SK-N-SH (cell line): Measurements from ENCODE around the gene SEMA3G. TPM values are rescaled to one million over a fixed set of nuclear protein-coding genes. Genes with fewer than 3 reads are reported as not detected.

Experiments
- CTCF ChIA-PET: fragments of 300-600, 350-600 bp; formaldehyde crosslinking; extraction: SDS; loops from one replicate; lab custom pipeline; 2021; lab: Yijun Ruan, JAX
- POLR2A ChIA-PET: fragments of 350-600 bp; sonication (Branson Sonifier 250); formaldehyde crosslinking; extraction: SDS; loops from one replicate; lab custom pipeline; 2020; ENCODE audit warnings: antibody characterized with exemption, inconsistent platforms; lab: Yijun Ruan, JAX
- DNase-seq: peaks from one replicate; pipeline ENCODE4 v3.0.0; 2012
- H2AFZ ChIP-seq: fragments of 200-600 bp; sonication (generic); 2 replicates; pipeline ENCODE4 v1.8.1; 2016; ENCODE audit warnings: antibody characterized with exemption, mild to moderate bottlenecking, low read depth
- H3F3A ChIP-seq: fragments of 200-600 bp; sonication (generic); replicated peaks from 2 replicates; pipeline ENCODE3; 2016; ENCODE audit warnings: antibody characterized with exemption, mild to moderate bottlenecking; ENCODE audit not compliant: insufficient read depth
- H3K27ac ChIP-seq, 2 experiments: fragments of 200-500 bp in 1 of 2; fragments of 200-600 bp in 1 of 2; sonication (Bioruptor generic) in 1 of 2; sonication (generic), shearing (Covaris generic) in 1 of 2; 2 replicates each; pipeline versions ENCODE4 v1.5.1 to v1.6.1; 2014 to 2016; ENCODE audit warnings: low read depth in 2 of 2, inconsistent platforms in 1 of 2, low read length in 1 of 2, mild to moderate bottlenecking in 1 of 2, mixed read lengths in 1 of 2
- H3K27me3 ChIP-seq: fragments of 200-600 bp; sonication (generic), shearing (Covaris generic); 2 replicates; pipeline ENCODE4 v1.6.1; 2016; ENCODE audit warnings: mixed run types; ENCODE audit not compliant: insufficient read depth
- H3K36me3 ChIP-seq, 2 experiments: fragments of 200-500 bp in 1 of 2; fragments of 200-600 bp in 1 of 2; sonication (Bioruptor generic) in 1 of 2; sonication (generic) in 1 of 2; replicated peaks in 1 of 2; 2 replicates each; pipeline versions ENCODE3 to v1.5.1; 2014 to 2016; ENCODE audit warnings: low read length in 1 of 2, mild to moderate bottlenecking in 1 of 2; ENCODE audit not compliant: insufficient read depth in 2 of 2, control insufficient read depth in 1 of 2
- H3K4me1 ChIP-seq, 2 experiments: fragments of 200-500 bp in 1 of 2; fragments of 200-600 bp in 1 of 2; sonication (Bioruptor generic) in 1 of 2; sonication (generic), shearing (Covaris generic) in 1 of 2; 2 replicates each; pipeline versions ENCODE4 v1.5.1 to v1.6.1; 2014 to 2016; ENCODE audit warnings: low read depth in 1 of 2, low read length in 1 of 2, mixed run types in 1 of 2; ENCODE audit not compliant: insufficient read depth in 2 of 2, control insufficient read depth in 1 of 2
- H3K4me2 ChIP-seq: fragments of 200-600 bp; sonication (generic), shearing (Covaris generic); 2 replicates; pipeline ENCODE4 v1.6.1; 2017; ENCODE audit warnings: mixed run types
- H3K4me3 ChIP-seq, 2 experiments: fragments of 200-500 bp in 1 of 2; fragments of 200-600 bp in 1 of 2; sonication (Bioruptor generic) in 1 of 2; sonication (generic), shearing (Covaris generic) in 1 of 2; 2 replicates each; pipeline versions ENCODE4 v1.5.1 to v1.8.1; 2014 to 2016; ENCODE audit warnings: low read depth in 2 of 2, inconsistent platforms in 1 of 2, low read length in 1 of 2, mild to moderate bottlenecking in 1 of 2, mixed read lengths in 1 of 2, moderate library complexity in 1 of 2
- H3K79me2 ChIP-seq: fragments of 200-600 bp; sonication (generic); 2 replicates; pipeline ENCODE4 v1.8.1; 2017; ENCODE audit warnings: mild to moderate bottlenecking; ENCODE audit not compliant: insufficient read depth
- H3K9ac ChIP-seq: fragments of 200-600 bp; sonication (generic); 2 replicates; pipeline ENCODE4 v1.6.1; 2017; ENCODE audit warnings: mixed run types
- H3K9me2 ChIP-seq: fragments of 200-600 bp; sonication (generic); 2 replicates; pipeline ENCODE4 v1.6.1; 2017; ENCODE audit warnings: mixed run types
- H3K9me3 ChIP-seq: fragments of 200-600 bp; sonication (generic); 2 replicates; pipeline ENCODE4 v1.6.1; 2017; ENCODE audit warnings: mixed run types, mild to moderate bottlenecking, moderate library complexity
- H4K20me1 ChIP-seq: fragments of 200-600 bp; sonication (generic); 2 replicates; pipeline ENCODE4 v1.6.1; 2017; ENCODE audit warnings: mild to moderate bottlenecking, mixed run types; ENCODE audit not compliant: insufficient read depth
- EP300 ChIP-seq, 2 experiments: IDR thresholded peaks; 2 replicates each; pipeline versions ENCODE4 v1.4.0 to v1.6.1; 2012; ENCODE audit warnings: borderline replicate concordance in 1 of 2, low read depth in 1 of 2, low read length in 1 of 2
- FOSL2 ChIP-seq: IDR thresholded peaks from 2 replicates; pipeline ENCODE4 v1.4.0; 2012; ENCODE audit warnings: low read depth, mild to moderate bottlenecking, moderate library complexity, borderline replicate concordance
- FOXM1 ChIP-seq: IDR thresholded peaks from 2 replicates; pipeline ENCODE4 v1.4.0; 2012; ENCODE audit warnings: low read depth, mild to moderate bottlenecking
- GATA2 ChIP-seq: sonication (generic); formaldehyde crosslinking; IDR thresholded peaks from 2 replicates; pipeline ENCODE4 v1.5.0; 2020; ENCODE audit warnings: mild to moderate bottlenecking, missing genetic modification reagents
- JUND ChIP-seq: IDR thresholded peaks from 2 replicates; pipeline ENCODE4 v1.4.0; 2012
- MEF2A ChIP-seq: IDR thresholded peaks from 2 replicates; pipeline ENCODE4 v1.4.0; 2012; ENCODE audit warnings: low read depth, borderline replicate concordance
- MXI1 ChIP-seq: IDR thresholded peaks from 2 replicates; pipeline ENCODE4 v1.6.1; 2012; ENCODE audit warnings: mild to moderate bottlenecking, low read depth, low read length, improper control_type of control experiment
- NFIC ChIP-seq: IDR thresholded peaks from 2 replicates; pipeline ENCODE4 v1.4.0; 2012; ENCODE audit warnings: borderline replicate concordance
- NRF1 ChIP-seq: IDR thresholded peaks from 2 replicates; pipeline ENCODE4 v1.6.1; 2012; ENCODE audit warnings: low read depth, mild to moderate bottlenecking, low read length
- RAD21 ChIP-seq: IDR thresholded peaks from 2 replicates; pipeline ENCODE4 v1.6.1; 2012; ENCODE audit warnings: mild to moderate bottlenecking, low read length
- RCOR1 ChIP-seq: fragments of 150-350 bp; IDR thresholded peaks from 2 replicates; pipeline ENCODE4 v1.6.1; 2017; ENCODE audit warnings: antibody characterized with exemption, low read length
- RFX5 ChIP-seq: IDR thresholded peaks from 2 replicates; pipeline ENCODE4 v1.6.1; 2012; ENCODE audit warnings: mild to moderate bottlenecking, improper control_type of control experiment, low read length
- RXRA ChIP-seq: IDR thresholded peaks from 2 replicates; pipeline ENCODE4 v1.4.0; 2012; ENCODE audit warnings: low read depth, mild to moderate bottlenecking, borderline replicate concordance
- SMC3 ChIP-seq: IDR thresholded peaks from 2 replicates; pipeline ENCODE4 v1.6.1; 2012; ENCODE audit warnings: low read depth, low read length, improper control_type of control experiment
- TCF12 ChIP-seq: IDR thresholded peaks from 2 replicates; pipeline ENCODE4 v1.4.0; 2012
- TEAD4 ChIP-seq: IDR thresholded peaks from 2 replicates; pipeline ENCODE4 v1.4.0; 2012; ENCODE audit warnings: mild to moderate bottlenecking, borderline replicate concordance; ENCODE audit not compliant: insufficient read depth
- YY1 ChIP-seq: IDR thresholded peaks from 2 replicates; pipeline ENCODE4 v1.4.0; 2012; ENCODE audit warnings: low read depth, mild to moderate bottlenecking
- WGBS: methylation state at CpG from one replicate; pipeline ENCODE4 v1.1.6; 2017; ENCODE audit warnings: low lambda C conversion rate; 5-methylcytosine and 5-hydroxymethylcytosine counted together
- polyA plus RNA-seq, 3 experiments: library from polyadenylated mRNA; depleted of rRNA; stranded (reverse); fragments of >200 nt; gene quantifications; 2 replicates each; pipeline ENCODE4 v1.2.3, GENCODE V29; 2012
- TF ChIP-seq, protein P1 (sequence below): IDR thresholded peaks from 2 replicates; pipeline ENCODE4 v1.4.0; 2012; ENCODE audit warnings: low read depth
- TF ChIP-seq, protein P2 (sequence below): fragments of 150-350 bp; IDR thresholded peaks from 2 replicates; pipeline ENCODE4 v1.6.1; 2016; ENCODE audit warnings: mild to moderate bottlenecking, low read depth, low read length

The SEMA3G gene
- polyA plus RNA-seq, 1 of the 3 experiments (the other 2 are of a cell fraction): 0.13 TPM

DNA sequence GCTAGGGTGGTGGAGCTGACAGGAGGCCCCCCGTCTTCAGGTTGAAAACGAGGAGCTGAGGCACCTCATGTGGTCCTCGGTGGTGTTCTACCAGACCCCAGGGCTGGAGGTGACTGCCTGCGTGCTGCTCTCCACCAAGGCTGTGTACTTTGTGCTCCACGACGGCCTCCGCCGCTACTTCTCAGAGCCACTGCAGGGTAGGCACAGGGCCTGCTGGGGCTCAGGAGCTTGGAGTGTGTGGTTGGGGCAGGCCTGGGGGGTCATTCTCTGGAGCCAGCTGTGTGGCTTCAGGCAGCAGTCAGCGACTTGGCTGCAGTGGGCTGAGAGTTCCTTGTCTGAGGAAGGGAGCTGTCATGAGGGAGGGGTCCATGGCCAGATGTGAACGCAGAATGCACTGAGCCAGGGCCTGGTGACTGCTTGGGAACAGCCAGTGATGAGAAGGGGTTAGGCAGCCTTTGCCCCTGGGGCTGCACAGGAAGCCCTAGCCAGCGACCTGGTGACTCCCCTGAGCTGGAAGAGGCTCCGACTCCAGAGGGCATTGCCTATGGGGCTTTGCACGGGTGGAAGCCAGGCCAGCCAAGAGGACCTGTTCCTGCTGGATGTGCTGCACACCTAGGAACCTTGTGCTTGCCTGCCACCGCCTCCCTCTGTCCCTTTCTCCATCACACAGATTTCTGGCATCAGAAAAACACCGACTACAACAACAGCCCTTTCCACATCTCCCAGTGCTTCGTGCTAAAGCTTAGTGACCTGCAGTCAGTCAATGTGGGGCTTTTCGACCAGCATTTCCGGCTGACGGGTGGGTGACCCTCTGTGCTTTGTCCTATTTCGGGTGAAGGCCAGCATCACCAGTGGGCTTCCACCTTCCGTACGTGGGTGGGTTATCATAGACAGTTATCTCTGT, 45.4 kb upstream of the SEMA3G start:
- POLR2A ChIA-PET: interaction anchor here (1.6 to 2.3 kb wide), 2 partner anchors 8 to 10 kb away, joined by 5 to 8 read pairs; no protein-coding TSS in a partner anchor

DNA sequence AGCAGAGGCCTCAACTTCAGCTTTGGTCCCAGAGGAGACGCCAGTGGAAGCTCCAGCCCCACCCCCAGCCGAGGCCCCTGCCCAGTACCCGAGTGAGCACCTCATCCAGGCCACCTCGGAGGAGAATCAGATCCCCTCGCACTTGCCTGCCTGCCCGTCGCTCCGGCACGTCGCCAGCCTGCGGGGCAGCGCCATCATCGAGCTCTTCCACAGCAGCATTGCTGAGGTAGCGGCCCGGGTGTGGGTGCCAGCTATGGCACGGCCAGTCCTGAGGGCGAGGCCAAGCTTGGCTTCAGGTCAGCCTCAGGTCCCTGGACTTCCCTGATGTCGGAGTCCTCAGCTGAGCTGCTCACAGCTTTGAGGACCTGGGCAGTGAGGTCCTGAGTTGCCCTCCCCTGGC, 44.5 kb upstream of the SEMA3G start:
- H3K27ac ChIP-seq: no peak overlapping the region
- no peak for DNase-seq
- peaks cover 14 to 61% of the 10 kb centered on the region in 2 experiments for H3K36me3 ChIP-seq
- H3K9ac ChIP-seq: no peak overlapping the region
- H3K4me2 ChIP-seq: no peak overlapping the region
- H3K9me2 ChIP-seq: no peaks in the 10 kb centered on the region
- POLR2A ChIA-PET: interaction anchor here (1.0 to 2.3 kb wide), 3 partner anchors 9 to 37 kb away, joined by 5 to 8 read pairs (median 5); no protein-coding TSS in a partner anchor
- H3K27me3 ChIP-seq: no peaks in the 10 kb centered on the region
- H3K79me2 ChIP-seq: no peaks in the 10 kb centered on the region
- H3K9me3 ChIP-seq: no peaks in the 10 kb centered on the region
- CTCF ChIA-PET: interaction anchor here (1.1 to 4.6 kb wide), 2 partner anchors 18 to 42 kb away, joined by 3 to 24 read pairs; no protein-coding TSS in a partner anchor
- no peaks in the 10 kb centered on the region for H4K20me1 ChIP-seq
- no peak for TF ChIP-seq FOXM1
- no peak overlapping the region for H3K4me3 ChIP-seq
- peaks cover 3 to 9% of the 10 kb centered on the region in 2 experiments; a peak in 2 of 4 replicates for H3K4me1 ChIP-seq
- no peaks in the 10 kb centered on the region for H3F3A ChIP-seq
- WGBS: no CpG with 5 or more reads among the region's 18 CpGs
- H2AFZ ChIP-seq: no peak overlapping the region

More for the DNA sequence above, 45.4 kb upstream of the SEMA3G start:
- no peak for DNase-seq
- Histone ChIP-seq H4K20me1 (no peaks in the 10 kb centered on the region), H3K4me2 (no peak overlapping the region), H3K4me3 (no peak overlapping the region), H3K9me2 (no peaks in the 10 kb centered on the region), H3K27ac (peak overlapping the region in 1 of 2 experiments; percentile 55; a peak in 3 of 4 replicates), H2AFZ (no peak overlapping the region), H3K9ac (no peak overlapping the region), H3K27me3 (no peaks in the 10 kb centered on the region), H3F3A (no peaks in the 10 kb centered on the region), H3K79me2 (no peaks in the 10 kb centered on the region), H3K36me3 (peaks cover 10 to 57% of the 10 kb centered on the region in 2 experiments), H3K4me1 (peaks cover 3% of the 10 kb centered on the region in 2 experiments; a peak in 2 of 4 replicates), H3K9me3 (no peaks in the 10 kb centered on the region)
- CTCF ChIA-PET: interaction anchor here (0.8 to 4.6 kb wide), 6 partner anchors 8 to 45 kb away, joined by 3 to 24 read pairs (median 3); no protein-coding TSS in a partner anchor
- TF ChIP-seq, protein P1, sequence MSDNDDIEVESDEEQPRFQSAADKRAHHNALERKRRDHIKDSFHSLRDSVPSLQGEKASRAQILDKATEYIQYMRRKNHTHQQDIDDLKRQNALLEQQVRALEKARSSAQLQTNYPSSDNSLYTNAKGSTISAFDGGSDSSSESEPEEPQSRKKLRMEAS: no peak
- no peak for TF ChIP-seq RAD21
- TF ChIP-seq FOSL2: no peak
- TF ChIP-seq JUND: no peak
- TF ChIP-seq EP300 (IDR thresholded peaks at IDR 0.05; ENCODE audit: borderline replicate concordance in 1 of 2, low read depth in 1 of 2, low read length in 1 of 2): no peak
- no peak for TF ChIP-seq MEF2A
- TF ChIP-seq GATA2 (CRISPR knock-in tag): no peak
- 96% methylated on average over 13 of the region's 22 CpGs for WGBS

DNA sequence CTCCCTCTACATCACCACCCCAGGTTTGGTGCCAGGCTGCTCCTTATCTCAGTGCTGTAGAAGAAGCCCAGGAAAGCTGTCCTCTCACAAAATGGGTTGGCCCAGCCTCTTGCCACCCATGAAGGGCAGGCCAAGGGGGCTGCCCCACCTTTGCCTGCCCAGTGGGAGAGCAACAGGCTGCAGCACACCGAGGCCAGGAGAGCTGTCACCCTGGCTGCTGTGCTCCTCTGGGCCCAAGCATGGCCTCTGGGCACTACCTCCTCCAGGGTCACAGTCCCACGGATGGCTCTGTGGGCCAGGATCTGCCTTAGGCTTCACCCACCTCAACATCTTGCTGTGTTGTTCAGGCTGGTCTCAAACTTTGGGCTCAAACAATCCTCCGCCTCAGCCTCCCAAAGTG, 43.8 kb upstream of the SEMA3G start:
- ChIA-PET CTCF (interaction anchor here (4.6 kb wide), 1 partner anchor 17 kb away, joined by 24 read pairs; no protein-coding TSS in a partner anchor), POLR2A (interaction anchor here (1.0 to 2.3 kb wide), 2 partner anchors 9 to 38 kb away, joined by 5 to 8 read pairs; no protein-coding TSS in a partner anchor)
- Histone ChIP-seq H3K4me3 (no peak overlapping the region), H3F3A (no peaks in the 10 kb centered on the region), H3K36me3 (peaks cover 14 to 61% of the 10 kb centered on the region in 2 experiments), H3K4me1 (peaks cover 3 to 13% of the 10 kb centered on the region in 2 experiments; a peak in 2 of 4 replicates), H3K9ac (no peak overlapping the region), H3K4me2 (no peak overlapping the region), H3K9me2 (no peaks in the 10 kb centered on the region), H3K9me3 (no peaks in the 10 kb centered on the region), H3K27me3 (no peaks in the 10 kb centered on the region), H3K27ac (no peak overlapping the region), H4K20me1 (no peaks in the 10 kb centered on the region), H2AFZ (no peak overlapping the region), H3K79me2 (no peaks in the 10 kb centered on the region)
- 80% methylated on average over 2 of the region's 3 CpGs for WGBS
- no peak for DNase-seq
- no peak for TF ChIP-seq RFX5
- no peak for TF ChIP-seq GATA2 (CRISPR knock-in tag)
- no peak for TF ChIP-seq RCOR1
- TF ChIP-seq EP300 (IDR thresholded peaks at IDR 0.05; ENCODE audit: borderline replicate concordance in 1 of 2, low read depth in 1 of 2, low read length in 1 of 2): no peak
- no peak for TF ChIP-seq NRF1
- no peak for TF ChIP-seq TCF12
- TF ChIP-seq TEAD4: no peak
- TF ChIP-seq SMC3: no peak
- no peak for TF ChIP-seq FOSL2
- no peak for TF ChIP-seq RAD21
- TF ChIP-seq RXRA: no peak
- TF ChIP-seq, protein P2, sequence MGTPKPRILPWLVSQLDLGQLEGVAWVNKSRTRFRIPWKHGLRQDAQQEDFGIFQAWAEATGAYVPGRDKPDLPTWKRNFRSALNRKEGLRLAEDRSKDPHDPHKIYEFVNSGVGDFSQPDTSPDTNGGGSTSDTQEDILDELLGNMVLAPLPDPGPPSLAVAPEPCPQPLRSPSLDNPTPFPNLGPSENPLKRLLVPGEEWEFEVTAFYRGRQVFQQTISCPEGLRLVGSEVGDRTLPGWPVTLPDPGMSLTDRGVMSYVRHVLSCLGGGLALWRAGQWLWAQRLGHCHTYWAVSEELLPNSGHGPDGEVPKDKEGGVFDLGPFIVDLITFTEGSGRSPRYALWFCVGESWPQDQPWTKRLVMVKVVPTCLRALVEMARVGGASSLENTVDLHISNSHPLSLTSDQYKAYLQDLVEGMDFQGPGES: no peak
- TF ChIP-seq MXI1: no peak
- no peak for TF ChIP-seq NFIC
- TF ChIP-seq MEF2A: no peak
- no peak for TF ChIP-seq YY1
